ENCODE results near the gene RB1.
"Not testable (repeated sequence)": the region's sequence is repeated elsewhere in the genome, so short reads cannot be mapped to it uniquely, and the experiment has no call there.

The RB1 gene

DNA sequence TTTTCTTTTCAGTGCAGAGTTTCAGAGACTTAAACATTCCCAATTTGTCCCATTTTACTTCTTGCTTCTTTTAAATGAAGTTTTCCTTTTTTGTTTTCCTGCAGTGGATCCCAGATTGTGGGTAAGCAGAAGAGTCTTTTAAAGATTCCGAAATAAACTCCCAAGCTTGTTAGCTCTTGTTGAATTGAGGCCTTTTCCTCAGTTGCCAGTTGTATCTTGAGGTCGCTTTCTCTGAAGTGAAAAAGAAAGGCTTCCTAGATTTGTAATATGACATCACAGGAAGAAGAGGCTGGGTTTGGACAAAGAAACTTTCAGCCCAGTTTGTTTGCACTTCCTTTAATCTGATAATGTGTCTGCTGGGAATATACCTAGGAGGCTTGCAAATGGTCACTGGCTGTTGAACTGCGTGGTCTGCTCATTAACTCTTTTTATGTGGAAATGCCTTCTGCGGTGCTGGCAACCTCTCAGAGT, 109.4 kb downstream of the RB1 start, which contains the start of gene LPAR6:
Gene LPAR6 (minus strand): TSS at position 233 of the 471 bp plus-strand sequence. CDS start 690 bp downstream, outside the sequence.
- DNase-seq = no peak

DNA sequence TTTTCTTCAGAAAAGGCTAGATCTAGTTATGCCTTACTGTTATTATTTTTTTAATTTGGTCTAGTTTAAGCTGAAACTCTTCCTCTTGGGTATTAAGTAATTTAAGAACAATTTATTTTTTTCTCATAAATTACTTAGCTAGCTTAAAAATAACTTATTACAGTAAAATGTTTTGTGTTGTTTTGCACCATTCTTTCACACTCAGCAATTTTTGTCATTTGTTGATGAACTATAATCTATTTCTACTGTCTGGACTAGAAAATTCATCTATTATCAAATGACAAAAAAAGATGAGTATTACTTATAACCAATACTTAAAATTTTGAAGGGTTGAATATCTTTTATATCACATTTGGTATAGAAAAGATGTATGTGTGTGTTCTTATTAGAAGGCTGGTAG, 111.0 kb downstream of the RB1 start:
- DNase-seq = no peak

DNA sequence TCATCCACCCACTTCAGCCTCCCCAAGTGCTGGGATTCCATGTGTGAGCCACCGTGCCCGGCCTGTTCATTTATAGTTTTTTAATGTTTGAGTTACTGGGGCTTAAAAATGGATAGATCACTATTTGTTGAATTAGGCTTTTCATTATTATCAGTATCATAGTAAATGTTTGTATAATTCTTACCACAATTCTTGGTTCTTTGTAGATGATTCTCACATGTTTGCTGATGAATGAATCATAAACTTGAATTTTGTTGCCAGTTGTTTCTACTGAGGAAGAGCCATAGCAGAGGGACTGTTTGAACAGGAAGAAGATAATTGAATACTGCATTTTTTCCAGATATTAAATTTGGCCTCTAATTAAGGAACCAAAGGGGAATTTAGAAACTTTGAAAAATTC, 112.0 kb downstream of the RB1 start:
- no peak for DNase-seq

DNA sequence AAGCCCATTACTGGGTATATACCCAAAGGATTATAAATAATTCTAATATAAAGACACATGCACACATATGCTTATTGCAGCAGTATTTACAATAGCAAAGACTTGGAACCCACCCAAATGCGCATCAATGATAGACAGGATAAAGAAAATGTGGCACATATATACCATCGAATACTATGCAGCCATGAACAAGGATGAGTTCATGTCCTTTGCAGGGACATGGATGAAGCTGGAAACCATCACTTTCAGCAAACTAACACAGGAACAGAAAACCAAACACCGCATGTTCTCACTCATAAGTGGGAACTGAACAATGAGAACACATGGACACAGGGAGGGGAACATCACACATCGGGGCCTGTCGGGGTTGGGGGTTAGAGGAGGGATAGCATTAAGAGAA, 118.5 kb downstream of the RB1 start:
- DNase-seq = not testable (repeated sequence)

DNA sequence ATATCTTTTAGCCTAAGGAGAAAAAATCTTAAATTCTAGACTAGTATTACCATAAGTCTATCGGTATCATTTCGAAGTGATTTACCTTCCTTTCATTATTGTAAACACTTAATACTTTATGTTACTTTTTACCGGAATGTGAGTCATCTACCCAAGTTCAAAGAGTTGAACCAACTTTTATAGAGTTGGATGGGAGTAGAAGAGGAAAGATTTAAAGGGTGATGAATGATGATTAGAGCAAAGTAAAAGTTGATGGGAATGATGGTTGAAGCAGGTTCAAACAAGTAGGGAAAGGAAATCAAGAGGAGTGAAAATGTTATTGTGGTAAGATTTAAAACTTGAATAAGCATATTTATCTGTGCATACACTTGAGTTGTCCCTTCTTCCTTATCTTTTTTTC, 120.7 kb downstream of the RB1 start:
- DNase-seq = no peak

DNA sequence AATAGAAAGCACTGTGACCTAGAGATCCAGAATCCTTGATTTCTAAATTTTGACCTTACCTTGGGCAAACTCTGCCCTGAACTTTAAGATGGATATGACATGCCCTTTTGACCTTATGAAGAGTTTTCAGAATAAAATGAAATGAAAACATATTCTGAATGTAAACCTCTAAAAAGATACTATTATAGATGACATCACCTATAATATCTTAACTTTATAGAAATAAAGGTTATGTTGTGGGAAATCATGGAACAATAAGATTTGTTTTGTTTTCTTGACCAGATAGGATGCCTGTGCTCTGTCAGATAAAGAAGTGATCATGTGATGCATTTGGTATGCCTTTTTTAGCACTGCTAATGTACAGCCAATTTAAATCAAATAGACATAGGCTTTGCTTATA, 122.5 kb downstream of the RB1 start:
- DNase-seq = no peak

DNA sequence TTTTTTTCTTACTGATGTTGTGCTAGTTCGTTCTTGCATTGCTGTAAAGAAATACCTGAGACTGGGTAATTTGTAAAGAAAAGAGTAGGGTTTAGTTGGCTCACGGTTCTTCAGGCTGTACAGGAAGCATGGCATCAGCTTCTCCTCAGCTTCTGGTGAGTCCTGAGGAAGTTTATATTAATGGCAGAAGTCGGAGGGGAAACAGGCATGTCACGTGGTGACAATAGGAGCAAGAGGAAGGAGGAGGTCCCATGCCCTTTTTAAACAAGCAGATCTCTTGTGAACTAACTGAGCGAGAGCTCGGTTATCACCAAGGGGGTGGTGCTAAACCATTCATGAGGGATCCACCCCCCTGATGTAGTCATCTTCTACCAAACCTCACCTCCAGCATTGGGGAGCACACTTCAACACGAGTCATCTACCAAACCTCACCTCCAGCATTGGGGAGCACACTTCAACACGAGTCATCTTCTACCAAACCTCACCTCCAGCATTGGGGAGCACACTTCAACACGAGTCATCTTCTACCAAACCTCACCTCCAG, 123.3 kb downstream of the RB1 start:
- not testable (repeated sequence) for DNase-seq

DNA sequence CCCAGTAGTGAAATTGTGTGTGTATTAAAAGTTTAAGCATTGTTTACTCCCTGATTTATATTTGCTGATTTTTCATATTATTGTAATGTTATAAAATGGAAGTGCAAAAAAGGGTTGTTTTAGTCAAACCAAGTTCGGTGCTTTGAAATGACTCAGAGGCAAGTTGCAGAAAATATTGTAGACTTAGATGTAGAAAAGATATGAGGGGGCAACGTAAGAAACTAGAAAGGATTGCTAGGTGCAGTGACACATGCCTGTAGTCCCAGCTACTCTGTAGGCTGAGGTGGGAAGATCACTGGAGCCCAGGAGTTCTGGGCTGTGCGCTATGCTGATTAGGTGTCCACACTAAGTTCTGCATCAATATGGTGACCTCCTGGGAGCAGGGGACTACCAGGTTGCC, 125.5 kb downstream of the RB1 start:
- DNase-seq = no peak

DNA sequence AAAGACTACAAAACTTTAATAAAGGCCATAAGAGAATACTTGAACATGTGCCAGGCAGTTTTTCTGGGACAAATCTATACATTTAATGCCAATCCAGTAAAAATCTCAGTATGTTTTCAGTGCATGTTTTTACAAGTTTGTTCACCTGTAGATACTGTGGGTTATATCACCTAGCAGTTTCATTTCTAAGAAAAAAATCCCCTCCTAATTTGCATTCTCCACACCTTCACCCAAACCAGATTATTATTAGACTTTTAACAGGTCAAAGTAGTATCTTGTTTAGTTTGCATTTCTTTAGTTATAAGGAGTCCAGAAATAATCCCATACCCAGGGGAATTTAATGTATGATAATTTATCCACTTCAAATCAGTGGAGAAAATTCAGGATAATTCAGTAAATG, 126.3 kb downstream of the RB1 start:
- DNase-seq = no peak

DNA sequence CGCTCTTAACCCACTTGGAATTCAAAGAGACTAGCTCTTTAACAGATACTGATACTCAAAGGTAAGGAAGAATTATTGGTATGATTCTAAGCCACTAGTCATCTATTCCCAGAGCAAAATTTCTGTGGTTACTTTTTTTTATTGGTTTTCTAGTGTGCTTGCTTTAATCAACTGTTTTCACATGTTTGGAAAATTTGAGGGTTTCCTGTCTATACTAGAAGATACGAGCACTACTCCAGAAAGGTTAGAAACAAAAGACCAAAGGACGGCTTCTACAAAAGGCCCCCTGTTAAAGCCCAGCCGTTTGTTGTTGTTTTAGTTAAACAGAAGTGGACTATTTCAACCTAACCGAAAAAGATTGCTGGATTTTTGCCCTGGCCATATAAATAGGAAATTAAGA, 127.9 kb downstream of the RB1 start:
- no peak for DNase-seq

DNA sequence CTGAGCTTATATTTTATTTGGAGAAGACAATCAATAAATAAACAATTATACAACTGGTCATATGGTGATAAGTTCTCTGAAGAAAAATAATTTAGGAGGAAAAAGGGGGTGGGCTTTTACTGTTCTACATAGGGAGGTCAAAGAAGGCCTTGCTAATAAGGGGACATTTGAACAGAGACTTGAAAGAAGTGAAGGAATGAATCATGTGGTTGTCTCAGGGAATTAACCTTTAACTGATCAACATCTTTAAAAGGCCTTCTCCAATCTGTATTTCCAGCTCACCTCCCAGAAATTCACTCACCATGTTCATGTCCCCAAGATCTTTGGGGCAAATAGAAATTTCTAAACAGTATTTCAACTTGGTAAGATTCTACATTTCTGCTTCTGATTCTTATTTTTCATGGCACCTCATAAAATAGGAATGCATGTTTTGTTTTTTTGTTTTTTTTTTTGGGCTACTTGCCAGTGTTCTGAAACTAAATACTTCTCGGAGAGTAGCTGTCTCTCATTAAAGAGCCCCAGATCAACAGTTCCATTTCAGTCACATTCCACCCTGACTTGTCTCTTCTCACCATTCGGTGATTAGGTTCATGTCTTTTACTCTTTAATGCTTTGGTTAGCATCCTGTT, 128.6 kb downstream of the RB1 start:
- DNase-seq = no peak

DNA sequence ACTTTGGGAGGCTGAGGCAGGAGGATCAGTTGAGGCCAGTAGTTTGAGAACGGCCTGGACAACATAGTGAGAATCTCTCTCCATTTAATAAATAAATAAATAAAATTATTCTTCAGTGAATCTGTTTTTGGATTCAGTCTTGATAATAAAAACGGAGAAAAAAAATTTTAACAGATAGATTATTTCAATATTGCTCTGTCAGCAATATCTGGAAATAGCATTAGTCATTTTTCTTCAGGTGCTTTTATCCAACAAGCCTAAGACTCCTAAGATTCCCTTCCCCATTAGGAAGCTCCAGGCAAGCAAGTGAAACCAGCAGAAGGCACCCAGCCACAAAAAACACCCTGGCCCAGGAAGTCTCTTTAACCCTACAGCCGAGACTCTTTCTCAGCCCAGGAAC, 130.6 kb downstream of the RB1 start:
- no peak for DNase-seq

DNA sequence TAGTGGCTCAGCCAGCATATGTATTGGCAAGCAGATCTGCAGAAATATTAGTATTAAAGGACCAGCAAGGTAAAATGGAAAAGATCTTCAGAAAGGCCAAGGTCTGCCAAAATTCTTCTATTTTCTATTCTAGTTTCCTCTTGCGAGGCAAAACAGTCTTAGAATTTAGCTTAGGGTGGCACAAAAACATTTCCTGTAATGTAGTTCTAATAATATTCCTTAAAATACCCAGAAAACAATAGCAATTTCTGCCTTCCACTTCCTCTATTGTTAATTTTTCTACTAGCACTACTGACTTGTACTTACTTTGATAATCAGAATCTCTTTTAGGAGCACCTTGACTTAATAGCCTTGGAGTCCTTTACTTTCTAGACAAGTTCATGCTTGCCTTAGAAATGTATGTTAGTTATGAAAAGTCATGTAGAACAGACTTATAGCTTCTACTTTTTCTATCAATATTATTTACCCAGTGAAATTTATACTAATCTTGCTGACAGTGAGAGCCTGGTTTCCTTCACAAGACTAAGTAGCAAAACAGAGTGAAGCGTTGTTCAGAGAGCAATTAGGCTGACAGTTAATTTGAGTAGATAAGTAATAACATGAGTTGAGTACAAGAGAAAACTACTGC, 133.2 kb downstream of the RB1 start:
- DNase-seq = no peak

DNA sequence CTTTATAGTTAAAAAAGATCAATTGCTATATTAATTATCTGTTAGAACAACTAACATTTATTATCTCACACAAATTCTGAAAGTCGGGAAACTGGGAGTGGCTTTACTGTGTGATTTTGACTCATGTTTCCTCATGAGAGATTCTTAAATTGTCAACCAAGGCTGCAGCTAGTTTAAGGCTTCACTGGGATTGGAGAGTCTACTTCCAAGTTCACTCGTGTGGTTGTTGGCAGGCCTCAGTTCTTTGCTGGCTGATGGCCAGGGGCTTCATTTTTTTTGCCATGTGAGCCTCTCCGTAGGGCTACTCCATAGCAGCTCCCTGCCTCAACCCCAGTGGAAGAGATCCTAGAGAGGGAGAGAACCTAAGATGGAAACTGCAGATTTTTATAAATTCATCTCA, 133.8 kb downstream of the RB1 start:
- no peak for DNase-seq

DNA sequence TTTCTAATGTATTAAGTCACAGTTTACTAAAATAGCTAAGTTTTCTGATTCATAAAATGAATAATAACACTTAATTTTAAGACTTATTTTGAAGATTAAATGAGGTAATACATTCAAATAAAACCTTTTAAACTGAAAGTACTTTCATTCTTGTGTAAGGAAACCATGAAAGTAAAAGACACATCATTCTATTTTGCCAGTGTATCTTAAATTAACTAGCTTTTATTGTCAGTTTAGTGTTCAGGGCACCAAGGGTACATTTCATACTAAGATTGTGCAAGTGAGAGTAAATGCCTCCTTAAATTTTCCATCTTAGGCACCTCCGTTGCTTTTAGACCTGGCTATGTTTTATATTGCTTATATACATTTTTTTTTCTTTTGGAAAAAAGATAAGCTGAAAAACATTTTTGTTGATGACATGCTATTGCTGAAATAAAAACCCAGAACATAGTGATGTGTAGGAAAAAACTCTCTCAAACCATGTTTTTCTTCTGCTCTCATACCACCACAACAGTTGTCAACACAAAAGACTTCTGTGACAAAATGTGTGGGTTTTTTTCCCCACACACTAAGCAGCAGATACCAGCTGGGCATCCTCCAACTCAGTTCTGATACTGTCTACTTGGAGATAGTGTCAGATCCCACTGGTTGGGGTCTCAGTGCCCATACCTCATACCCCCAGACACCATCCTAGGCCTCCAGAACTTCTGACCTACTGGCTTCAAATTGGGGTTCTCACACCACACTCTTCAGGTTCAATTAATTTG, 140.1 kb downstream of the RB1 start:
- no peak for DNase-seq

DNA sequence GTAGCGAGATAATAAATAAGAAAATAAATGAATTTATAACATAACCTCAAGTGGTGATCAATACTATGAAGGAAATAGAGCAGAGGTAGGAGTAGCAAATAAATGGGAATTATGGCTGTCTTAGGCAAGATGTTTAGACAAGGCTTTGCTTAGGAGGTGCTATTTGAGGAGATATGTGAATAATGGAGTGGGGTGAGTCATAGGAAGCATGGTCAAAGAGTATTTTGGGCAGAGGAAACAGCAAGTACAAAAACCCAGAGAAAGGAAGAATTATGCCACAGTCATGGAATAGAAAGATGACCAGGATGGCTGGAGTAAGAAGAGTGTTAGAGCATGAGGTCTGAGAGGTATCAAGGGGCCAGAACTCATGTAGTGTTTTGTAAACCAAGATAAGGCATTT, 142.9 kb downstream of the RB1 start:
- DNase-seq = peak; percentile 17

DNA sequence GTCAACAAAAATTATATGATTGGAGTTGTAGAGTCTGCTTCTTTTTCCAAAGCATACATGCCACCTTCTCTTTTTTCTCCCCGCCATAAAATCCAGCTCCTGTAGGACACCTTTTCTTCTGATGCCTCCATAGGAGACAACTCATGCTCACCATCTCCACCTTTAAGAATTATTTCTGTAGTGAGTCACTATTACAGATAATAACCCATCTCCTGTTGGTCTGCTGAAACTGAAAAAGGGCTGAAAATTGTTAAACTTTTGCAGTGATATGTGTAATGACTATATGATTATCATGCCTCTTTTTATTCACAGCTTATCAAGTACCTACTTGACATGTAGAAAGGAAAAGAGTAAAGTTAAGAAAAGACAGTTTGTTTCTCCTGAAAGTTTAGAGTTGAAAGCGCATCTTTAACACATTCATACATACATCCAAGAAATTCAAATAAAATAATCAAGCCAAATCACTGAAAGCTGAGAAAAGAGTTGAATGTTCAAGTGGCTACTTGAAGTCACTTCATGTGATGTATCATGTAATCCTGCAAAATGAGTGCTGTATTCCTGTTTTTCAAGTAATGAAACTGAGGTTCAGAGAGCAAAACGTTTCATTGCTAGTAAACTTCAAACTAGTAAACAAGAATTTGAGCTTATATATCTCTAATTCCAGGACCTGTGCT, 144.9 kb downstream of the RB1 start:
- no peak for DNase-seq

DNA sequence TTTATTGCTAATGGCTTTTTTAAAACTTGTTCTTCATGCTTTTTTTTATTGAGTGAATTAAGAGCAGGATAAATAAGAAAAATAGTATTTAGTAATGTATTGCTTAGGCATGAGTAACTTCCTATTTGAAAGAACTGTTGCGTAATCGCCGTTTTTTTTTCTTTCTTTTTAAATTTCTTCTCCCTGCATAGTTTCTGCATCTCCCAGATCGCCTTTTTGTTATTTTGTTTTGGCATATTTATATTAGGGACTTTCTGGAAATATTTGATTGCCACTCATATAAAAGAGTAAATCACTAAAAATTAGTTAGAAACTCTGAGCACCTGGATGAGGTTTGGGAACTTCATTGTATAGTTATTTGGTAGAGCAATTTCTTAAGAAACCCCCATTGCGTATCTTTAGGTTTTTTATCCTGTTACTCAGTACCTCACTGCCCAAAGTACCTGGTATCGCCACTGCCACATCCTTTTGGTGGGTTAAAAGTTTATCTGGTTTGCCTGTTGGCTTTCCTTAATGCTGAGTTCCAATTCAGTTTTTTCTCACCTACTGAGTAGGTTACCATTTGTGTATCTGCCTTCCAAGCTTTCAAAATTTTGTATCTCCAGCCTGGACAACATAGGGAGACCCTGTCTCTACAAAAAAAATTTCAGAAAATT, 145.5 kb downstream of the RB1 start:
- no peak for DNase-seq

DNA sequence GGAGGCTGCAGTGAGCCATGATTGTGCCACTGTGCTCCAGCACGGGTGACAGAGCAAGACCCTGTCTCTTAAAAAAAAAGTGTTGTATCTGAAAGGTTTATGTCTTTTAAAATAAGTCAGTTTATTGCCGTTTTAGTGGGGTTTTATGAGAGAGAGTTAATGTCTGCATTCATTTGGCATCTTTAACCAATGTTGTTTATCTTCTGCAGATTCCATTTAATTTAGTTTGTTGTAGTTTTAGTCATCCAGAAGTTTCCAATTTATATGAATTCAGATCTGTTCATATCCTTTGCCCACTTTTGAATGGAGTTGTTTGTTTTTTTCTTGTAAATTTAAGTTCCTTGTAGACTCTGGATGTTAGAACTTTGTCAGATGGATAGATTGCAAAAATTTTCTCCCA, 146.1 kb downstream of the RB1 start:
- DNase-seq = no peak

DNA sequence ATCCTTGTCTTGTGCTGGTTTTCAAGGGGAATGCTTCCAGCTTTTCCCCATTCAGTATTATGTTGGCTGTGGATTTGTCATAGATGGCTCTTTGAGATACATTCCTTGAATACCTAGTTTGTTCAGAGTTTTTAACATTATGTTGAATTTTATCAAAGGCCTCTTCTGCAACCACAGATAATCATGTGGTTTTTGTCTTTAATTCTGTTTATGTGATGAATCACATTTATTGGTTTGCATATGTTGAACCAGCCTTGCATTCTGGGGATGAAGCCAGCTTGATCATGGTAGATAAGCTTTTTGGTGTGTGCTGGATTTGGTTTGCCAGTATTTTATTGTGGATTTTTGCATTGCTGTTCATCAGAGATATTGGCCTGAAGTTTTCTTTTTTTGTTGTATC, 147.6 kb downstream of the RB1 start:
- not testable (repeated sequence) for DNase-seq

DNA sequence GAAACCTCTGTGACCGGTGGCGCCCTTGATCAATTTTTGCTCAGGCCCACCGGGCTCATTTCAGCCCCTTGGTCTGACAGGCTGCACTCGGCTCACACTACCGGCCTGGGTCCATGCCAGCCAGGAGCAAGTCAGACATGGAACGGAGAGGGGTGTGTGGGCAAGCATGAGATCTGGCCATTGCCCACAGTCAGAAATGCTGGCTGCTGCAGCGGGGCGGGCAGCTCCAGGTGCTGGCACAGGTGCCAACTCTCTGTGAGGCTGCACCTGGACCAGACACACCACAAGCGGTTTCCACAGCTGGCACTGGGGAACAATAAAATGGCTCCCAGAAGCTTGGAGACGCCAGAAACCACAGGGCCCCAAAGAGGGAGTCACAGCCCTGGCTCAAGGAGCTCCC, 153.0 kb downstream of the RB1 start:
- DNase-seq = no peak

DNA sequence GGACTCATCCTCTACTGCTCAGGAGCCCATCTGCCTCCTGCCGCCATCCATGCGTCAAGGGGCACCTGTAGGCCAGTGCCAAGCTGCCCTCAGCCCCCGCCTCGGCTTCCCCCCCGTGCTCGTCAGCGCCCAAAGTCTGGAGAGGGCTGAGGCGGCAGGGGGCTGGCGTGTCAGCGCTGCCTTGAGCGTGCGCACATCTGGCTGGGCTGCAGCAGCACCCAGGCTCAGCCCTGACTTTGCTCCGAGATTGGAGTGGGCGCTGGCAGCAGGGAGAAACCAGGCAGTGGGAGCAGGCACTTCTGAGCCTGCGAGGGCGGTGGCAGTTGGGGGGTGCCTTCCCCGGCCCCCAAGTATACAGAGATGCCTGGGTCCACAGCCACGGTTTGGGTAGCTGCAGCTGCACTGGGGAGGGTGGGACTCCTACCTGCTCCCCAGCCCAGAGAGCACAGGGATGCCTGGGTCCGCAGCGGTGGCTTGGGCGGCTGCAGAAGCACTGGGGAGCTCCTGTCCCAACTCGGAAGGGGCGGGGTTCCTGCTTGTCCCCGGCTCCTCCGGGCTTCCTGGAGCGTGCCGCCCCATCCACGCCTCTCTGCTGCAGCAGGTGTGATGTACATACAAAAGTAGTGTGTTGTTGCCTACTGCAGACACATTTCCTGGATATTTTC, 154.2 kb downstream of the RB1 start:
- DNase-seq = no peak
